HFFc6 (cell line): Measurements from ENCODE around the gene ZNF827. TPM values are rescaled to one million over a fixed set of nuclear protein-coding genes. Genes with fewer than 3 reads are reported as not detected.

Experiments used
- DNase-seq: peaks from one replicate; pipeline ENCODE4 v3.0.0-alpha.2; 2018
- H3K27ac Mint-ChIP-seq: 2 replicates; pipeline ENCODE4 v1.8.0; 2020; ENCODE audit warnings: mild to moderate bottlenecking, mixed read lengths
- H3K27me3 Mint-ChIP-seq: 2 replicates; pipeline ENCODE4 v1.8.0; 2021; ENCODE audit warnings: mild to moderate bottlenecking, moderate library complexity, mixed read lengths; ENCODE audit not compliant: insufficient read depth
- H3K36me3 Mint-ChIP-seq: 2 replicates; pipeline ENCODE4 v1.8.0; 2021; ENCODE audit warnings: low read depth, mixed read lengths
- H3K4me1 Mint-ChIP-seq: 2 replicates; pipeline ENCODE4 v1.8.0; 2020; ENCODE audit warnings: low read depth, mixed read lengths
- H3K4me3 Mint-ChIP-seq: 2 replicates; pipeline ENCODE4 v1.8.0; 2020; ENCODE audit warnings: mild to moderate bottlenecking, moderate library complexity, mixed read lengths
- H3K9me3 Mint-ChIP-seq: 2 replicates; pipeline ENCODE4 v1.8.0; 2020; ENCODE audit warnings: mild to moderate bottlenecking, mixed read lengths
- total RNA-seq, 6 experiments: library from RNA; stranded (reverse); fragmentation: NEBNext Ultra II Directional; extraction: Animal tissue kit (Norgen Biotek cat#: 25700); gene quantifications; 2 replicates in 1 of 6; 3 replicates in 5 of 6; pipeline ENCODE4 v1.2.3, GENCODE V29; 2021
- TF ChIP-seq, protein P1 (sequence below): fragments of 200-600 bp; sonication (generic); IDR thresholded peaks from 2 replicates; pipeline ENCODE4 v1.5.0; 2021; ENCODE audit warnings: antibody characterized with exemption, mild to moderate bottlenecking

The ZNF827 gene
- total RNA-seq, 6 experiments from 2014 or later, result 15.8 to 22.4 (median 17.6) TPM

DNA sequence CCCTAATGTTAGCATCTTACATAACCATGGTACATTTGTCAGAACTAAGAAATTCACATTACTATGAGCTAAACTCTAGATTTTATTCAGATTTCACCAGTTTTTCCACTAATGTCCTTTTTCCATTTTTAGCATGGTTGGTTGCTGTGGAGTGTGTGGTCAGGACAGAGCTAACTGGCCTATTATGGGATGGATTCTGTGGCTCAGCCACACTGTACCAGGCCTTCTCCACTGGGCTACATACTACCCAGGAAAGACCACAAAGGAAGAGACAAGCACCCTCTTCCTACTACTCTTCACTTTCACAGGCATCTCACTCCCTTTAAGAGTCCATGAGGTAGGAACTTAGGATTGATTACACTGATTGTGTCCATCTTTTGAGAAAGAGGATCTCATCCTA is 67.4 kb downstream of the ZNF827 start:
- Mint-ChIP-seq H3K27me3 (no peaks in the 10 kb centered on the region; the same call in 1 of the 2 replicates), H3K4me3 (no peak overlapping the region), H3K9me3 (no peaks in the 10 kb centered on the region), H3K27ac (0 out of 2 replicates have a peak overlapping the region, but pooled peaks have one; percentile 5), H3K36me3 (peaks cover 10% of the 10 kb centered on the region), H3K4me1 (peaks cover 57% of the 10 kb centered on the region)
- DNase-seq, result no peak
- TF ChIP-seq, protein P1, sequence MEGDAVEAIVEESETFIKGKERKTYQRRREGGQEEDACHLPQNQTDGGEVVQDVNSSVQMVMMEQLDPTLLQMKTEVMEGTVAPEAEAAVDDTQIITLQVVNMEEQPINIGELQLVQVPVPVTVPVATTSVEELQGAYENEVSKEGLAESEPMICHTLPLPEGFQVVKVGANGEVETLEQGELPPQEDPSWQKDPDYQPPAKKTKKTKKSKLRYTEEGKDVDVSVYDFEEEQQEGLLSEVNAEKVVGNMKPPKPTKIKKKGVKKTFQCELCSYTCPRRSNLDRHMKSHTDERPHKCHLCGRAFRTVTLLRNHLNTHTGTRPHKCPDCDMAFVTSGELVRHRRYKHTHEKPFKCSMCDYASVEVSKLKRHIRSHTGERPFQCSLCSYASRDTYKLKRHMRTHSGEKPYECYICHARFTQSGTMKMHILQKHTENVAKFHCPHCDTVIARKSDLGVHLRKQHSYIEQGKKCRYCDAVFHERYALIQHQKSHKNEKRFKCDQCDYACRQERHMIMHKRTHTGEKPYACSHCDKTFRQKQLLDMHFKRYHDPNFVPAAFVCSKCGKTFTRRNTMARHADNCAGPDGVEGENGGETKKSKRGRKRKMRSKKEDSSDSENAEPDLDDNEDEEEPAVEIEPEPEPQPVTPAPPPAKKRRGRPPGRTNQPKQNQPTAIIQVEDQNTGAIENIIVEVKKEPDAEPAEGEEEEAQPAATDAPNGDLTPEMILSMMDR, result no peak

DNA sequence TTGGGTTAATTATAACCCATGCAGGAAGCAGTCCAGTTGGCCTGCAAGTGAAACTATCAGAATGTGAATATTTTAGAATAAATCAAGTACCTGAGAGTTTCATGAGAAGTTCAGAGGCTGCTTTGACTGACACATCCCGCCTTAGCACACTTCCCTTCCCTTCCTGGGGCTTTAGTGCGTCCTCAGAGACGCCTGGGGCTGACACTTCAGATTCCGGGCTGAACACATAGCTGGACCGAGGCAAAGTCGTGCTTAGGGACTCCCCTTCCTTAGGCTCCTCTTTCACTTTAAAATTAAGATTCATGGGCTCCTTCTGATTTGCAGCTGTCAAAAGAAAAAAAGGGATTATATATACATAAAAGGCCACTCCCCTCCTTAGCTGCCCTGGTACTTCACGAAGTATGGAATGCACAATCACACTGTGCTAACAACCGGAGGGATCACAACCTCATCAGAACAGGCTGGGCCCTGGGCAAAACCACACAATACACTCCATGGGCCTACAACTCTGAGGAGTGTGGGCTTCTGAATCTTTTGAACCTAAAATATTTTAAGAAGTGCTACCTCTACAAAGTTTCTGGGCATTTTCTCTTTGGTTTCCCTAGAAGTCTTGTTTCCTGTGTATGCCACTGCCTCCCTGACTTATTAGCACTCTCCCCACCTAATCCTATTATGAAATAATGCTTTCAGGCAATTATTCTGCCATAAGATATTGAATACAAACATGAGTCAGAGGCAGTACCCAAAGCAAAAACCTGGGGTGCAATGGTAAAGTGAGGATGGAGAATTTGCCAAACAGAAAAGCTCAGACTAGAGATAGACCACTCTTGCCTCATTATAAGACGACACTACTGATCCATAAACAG is 68.2 kb downstream of the ZNF827 start:
- TF ChIP-seq, protein P1, result no peak
- DNase-seq, result no peak
- H3K27me3 Mint-ChIP-seq, result no peaks in the 10 kb centered on the region; the same call in 1 of the 2 replicates
- no peaks in the 10 kb centered on the region for H3K9me3 Mint-ChIP-seq
- no peak overlapping the region for H3K4me3 Mint-ChIP-seq
- H3K27ac Mint-ChIP-seq, result peak overlapping the region; percentile 8; the same call in 1 of the 2 replicates
- H3K4me1 Mint-ChIP-seq, result peaks cover 56% of the 10 kb centered on the region
- peaks cover 9% of the 10 kb centered on the region; the same call in 1 of the 2 replicates for H3K36me3 Mint-ChIP-seq

- H3K27ac Mint-ChIP-seq, result peak overlapping the region; percentile 35; the same call in 1 of the 2 replicates
- H3K36me3 Mint-ChIP-seq, result peaks cover 5% of the 10 kb centered on the region; the same call in 1 of the 2 replicates
- H3K4me1 Mint-ChIP-seq, result peaks cover 51% of the 10 kb centered on the region
- DNase-seq, result no peak
- no peak overlapping the region for H3K4me3 Mint-ChIP-seq
- no peaks in the 10 kb centered on the region for H3K9me3 Mint-ChIP-seq
- peaks cover 2% of the 10 kb centered on the region; the same call in 1 of the 2 replicates for H3K27me3 Mint-ChIP-seq
- TF ChIP-seq, protein P1, result peak; percentile 68
These were observed 69.8 kb downstream of the ZNF827 start for GRCh38 chr4:145868637-145869409.

- Mint-ChIP-seq H3K9me3 (no peaks in the 10 kb centered on the region), H3K4me3 (no peak overlapping the region), H3K4me1 (peaks cover 55% of the 10 kb centered on the region), H3K27ac (peak overlapping the region; percentile 12; the same call in 1 of the 2 replicates), H3K27me3 (peaks cover 2% of the 10 kb centered on the region; the same call in 1 of the 2 replicates), H3K36me3 (peaks cover 9% of the 10 kb centered on the region; the same call in 1 of the 2 replicates)
- no peak for DNase-seq
- TF ChIP-seq, protein P1, result no peak
These were observed 71.2 kb downstream of the ZNF827 start for GRCh38 chr4:145867406-145867805.

- no peak for DNase-seq
- H3K4me3 Mint-ChIP-seq, result no peak overlapping the region
- H3K27me3 Mint-ChIP-seq, result 0 out of 2 replicates have a peak, but pooled peaks cover 2% of the 10 kb centered on the region
- peaks cover 6% of the 10 kb centered on the region; the same call in 1 of the 2 replicates for H3K36me3 Mint-ChIP-seq
- H3K4me1 Mint-ChIP-seq, result peaks cover 52% of the 10 kb centered on the region
- TF ChIP-seq, protein P1, result no peak
- H3K9me3 Mint-ChIP-seq, result no peaks in the 10 kb centered on the region
- no peak overlapping the region for H3K27ac Mint-ChIP-seq
These were observed 71.6 kb downstream of the ZNF827 start for GRCh38 chr4:145866991-145867390.
